GM18502 (cell line): ENCODE measurements around the gene FBXW8.

Source experiments
- ATAC-seq: cut with Tn5 transposase; IDR thresholded peaks from one replicate; pipeline ENCODE4 v1.9.1; 2021; ENCODE audit warnings: mild to moderate bottlenecking; ENCODE audit not compliant: unreplicated experiment, poor library complexity

The FBXW8 gene

DNA sequence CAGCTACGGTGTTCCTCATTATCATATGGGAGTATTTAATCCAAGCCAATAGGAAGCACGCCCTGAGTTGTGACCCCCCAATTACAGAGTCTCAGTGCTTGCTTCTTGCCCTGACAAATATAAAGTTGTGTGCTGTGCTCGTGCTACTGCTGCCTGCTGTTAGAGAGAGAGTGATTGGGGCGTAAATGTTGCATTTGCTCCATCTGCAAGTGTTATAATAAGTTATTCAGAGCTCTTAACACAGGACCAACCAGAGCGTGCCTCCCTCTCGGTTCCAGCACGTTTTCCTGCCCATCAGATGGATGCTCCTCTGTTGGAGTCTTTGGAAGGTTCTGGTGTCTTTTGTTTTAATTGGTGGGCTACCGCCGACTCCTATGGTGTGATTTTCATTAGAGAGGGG lies 107.1 kb downstream of the FBXW8 start:
- no peak for ATAC-seq

DNA sequence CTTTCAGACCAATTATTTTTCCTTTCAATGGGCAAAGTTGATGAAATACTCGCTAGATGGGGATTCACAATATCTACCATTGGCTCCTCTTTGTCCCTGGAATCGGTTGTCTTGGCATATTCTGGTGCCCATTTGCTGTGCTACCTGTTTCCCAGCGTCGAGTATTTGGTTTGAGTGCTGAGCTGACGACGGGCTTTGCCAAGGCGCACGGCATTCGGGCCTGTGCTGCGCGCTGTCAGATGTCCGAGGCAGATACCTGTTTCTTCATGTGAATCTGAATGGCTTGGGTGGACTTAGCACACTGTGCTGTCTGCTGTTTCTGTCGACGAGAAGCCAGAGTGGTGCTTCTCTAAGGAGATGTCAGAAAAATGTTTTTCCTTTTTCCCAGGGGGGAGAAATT lies 107.5 kb downstream of the FBXW8 start:
- no peak for ATAC-seq

DNA sequence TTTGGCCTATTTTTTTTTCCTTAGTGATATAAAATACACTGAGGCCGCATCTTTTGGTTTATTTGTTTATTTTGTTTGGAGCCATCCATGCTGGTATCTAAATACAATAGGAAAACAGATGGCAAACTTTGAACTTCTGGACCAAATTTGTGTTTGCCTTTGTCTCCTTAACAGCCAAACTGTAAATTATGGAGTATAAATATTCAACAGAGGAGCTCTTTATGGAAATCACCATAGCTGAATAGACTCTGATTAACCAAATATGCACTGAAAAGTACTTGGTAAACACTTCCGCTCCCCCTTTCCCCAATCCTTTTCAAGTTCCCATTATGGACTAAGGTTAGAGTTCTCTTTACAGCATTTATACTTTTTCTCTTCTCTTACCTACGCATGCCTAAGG lies 107.9 kb downstream of the FBXW8 start:
- no peak for ATAC-seq

DNA sequence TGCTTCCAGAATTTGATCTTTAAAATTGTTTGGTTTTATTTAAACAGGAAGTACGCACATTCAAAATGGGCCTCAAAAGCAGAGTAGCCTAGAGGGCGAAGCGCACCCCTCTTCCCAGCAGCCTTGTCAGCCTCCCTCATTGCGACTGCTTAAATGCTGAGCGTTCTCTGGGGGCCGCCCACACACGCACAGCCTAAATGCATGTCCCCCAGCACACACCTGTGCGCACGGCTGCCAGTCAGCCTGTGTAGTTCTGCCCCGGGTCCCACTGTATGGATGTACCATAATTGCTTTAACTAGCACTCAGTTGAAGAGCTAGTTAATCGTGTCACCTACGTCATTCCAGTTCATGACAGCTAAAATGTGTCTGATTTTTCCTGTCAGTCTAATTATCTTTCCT lies 109.1 kb downstream of the FBXW8 start:
- ATAC-seq = no peak

DNA sequence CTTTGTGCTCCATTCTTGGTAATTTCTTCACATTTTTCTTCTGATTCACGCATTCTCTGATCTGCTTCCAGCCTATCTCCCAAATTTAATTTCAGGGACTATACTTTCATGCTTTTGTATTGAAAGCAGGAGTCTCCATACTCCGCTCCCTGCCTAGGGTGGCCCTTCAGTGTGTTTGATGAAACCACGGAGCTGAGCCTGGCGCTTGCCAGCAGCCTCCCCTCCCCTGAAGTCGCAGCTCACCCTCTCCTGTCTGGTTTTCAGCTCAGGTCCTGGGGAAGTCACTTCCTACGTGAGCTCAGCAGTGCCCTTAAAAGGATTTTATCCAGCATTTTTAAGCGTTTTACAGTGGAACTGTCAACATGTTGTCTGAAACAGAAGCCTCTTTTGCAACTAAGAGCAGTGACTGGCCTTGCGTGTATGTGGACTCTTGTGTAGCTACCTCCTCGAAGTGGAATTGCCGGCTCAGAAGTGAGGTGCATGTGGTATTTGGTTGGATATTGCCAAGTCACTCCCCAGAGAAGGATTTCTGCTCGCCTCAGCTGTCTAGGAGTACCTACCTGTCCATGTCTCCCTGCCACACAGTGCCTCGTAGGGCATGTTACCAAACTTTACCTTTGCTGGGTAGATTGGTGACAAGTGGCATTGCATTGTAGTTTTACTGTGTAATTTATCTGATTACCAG lies 109.9 kb downstream of the FBXW8 start:
- ATAC-seq = no peak

DNA sequence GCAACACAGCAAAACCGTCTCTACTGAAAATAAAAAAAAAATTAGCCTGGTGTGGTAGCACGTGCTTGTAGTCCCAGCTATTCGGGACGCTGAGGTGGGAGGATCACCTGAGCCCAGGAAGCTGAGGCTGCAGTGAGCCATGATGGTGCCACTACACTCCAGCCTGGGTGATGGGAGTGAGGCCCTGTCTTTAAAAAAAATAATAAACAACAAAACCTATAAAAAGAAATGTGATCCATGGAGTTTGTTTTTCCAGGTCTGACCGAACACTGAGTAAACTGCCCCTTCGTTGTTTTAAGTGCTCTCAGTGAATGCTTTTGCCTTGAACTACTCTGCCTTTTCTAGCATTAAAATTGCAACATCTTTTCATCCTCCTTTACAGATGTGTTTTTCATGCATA lies 111.7 kb downstream of the FBXW8 start:
- ATAC-seq = no peak

DNA sequence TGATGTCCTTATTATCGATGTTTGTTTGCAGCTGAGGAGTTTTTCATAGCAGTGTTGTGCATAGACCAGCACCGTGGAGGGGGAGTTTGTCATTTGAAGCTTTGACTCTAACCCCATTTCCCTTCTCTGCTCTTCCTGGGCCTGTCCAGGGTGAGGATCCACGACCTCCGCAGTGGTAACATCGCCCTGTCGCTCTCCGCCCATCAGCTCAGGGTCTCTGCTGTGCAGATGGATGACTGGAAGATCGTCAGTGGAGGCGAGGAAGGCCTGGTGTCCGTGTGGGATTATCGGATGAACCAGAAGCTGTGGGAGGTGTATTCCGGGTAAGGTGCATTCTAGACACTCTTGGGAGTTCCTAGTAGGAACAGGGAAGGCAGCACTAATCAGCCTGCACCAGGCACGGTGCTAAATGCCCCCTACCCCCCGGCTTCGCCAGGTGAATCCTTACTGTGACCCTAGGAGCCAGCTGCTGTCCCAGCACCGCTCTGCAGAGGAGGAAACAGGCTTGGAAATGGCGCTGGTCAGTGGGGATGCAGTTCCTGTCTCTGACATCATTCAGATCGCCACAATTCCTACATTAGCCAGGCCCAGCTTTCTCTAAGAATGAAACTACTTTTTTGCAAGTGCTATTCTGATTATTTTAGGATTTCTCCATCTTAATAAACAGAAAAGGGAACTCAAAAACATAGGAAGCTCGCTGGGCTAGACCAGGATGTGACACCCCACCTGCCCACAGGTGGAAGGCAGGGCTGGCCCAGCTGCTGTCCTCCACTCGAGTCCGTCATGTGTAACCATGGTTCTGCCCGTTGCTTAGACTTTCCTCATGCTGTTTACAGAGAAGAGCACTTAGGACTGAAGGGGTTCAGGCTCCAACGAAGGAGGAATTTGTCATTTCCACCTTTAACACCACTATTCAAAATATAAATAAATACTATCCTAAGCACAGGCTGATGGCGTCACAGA lies 113.5 kb downstream of the FBXW8 start:
- no peak for ATAC-seq

DNA sequence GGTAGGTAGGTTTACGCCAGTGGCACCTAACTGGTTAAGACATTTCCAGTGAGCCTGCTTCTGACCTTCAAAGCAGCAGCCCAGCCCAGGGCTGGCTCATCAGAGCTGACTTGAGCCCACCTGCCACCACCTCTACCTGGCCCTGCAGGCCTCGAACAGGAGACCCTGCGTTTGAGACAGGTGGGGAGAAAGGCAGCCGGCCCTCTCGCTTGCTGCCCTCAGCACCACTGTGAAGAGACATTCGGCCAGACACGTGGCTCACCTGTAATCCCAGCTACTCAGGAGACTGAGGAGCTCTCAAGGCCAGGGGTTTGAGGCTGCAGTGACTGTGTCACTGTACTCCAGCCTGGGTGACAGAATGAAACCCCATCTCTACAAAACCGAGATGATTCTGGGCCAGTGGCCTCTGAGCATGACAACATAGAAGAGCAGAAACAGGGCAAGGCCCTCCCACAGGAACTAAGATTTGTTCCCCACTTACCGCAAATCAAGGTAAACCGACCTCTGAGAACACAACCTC lies 114.3 kb downstream of the FBXW8 start:
- no peak for ATAC-seq

DNA sequence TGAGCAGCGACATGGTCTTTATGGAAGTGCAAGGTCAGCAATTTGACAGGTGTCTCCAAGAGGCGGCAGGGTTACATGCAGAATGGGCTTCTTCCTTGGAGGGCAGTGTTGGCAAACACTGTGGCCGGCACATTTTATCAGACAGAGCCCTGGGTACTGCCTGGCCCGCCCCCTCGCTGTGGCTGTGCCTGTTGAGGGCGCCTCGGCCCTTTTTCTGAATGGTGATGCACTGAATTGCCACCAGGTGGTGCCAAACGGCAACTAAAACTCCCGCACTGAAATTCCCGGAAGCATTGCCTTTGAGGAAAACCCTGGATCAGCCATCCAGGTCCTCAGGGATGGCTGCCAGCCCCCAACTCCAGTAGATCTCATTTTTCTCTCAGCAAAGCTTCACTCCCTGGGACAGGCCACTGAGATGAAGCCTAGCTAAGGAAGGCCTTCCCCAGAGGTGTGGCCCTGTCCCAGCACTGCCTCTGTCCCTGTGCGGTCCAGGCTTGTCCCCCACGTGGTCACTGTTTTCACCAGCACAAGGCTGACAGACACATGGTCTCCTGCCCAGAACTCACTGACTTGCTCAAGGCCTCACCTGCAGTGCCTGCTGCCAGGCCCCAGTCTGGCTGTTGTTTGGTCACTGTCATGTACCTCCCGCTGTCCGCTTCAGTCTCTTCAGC lies 114.9 kb downstream of the FBXW8 start:
- ATAC-seq = no peak

DNA sequence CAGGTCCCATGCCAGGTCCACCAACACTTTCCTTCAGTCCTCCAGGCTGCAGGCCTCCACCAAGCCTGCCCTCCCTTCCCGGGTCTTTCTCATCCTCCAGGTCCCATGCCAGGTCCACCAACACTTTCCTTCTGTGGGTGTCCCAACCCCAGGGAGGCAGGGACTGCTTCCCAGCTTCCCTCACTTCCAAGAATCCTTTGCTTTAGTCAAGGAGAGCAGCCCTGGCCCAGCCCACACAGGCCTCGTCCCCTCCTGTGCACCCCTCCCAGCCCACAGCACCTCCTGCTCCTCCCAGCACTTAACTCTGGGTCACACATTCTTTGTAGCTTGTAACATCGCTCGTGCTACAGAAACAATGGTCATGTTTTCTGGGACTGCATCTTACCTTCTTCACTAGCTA lies 115.6 kb downstream of the FBXW8 start:
- no peak for ATAC-seq

DNA sequence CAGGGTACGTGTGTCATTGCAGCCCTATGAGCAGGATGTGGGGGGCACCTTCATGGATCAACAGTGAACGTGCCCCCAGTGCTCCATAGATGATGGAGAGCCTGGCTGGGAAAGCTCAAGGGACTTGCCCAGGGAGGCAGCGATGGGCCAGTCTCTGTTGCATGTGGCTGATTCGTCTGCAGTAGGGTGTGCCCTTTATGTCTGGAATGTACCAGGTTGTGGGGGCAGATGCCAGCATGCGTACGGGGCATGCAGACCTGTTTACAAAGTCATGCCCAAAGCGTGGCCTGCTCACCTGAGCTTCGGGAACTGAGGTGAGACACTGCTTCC lies 116.1 kb downstream of the FBXW8 start:
- no peak for ATAC-seq

DNA sequence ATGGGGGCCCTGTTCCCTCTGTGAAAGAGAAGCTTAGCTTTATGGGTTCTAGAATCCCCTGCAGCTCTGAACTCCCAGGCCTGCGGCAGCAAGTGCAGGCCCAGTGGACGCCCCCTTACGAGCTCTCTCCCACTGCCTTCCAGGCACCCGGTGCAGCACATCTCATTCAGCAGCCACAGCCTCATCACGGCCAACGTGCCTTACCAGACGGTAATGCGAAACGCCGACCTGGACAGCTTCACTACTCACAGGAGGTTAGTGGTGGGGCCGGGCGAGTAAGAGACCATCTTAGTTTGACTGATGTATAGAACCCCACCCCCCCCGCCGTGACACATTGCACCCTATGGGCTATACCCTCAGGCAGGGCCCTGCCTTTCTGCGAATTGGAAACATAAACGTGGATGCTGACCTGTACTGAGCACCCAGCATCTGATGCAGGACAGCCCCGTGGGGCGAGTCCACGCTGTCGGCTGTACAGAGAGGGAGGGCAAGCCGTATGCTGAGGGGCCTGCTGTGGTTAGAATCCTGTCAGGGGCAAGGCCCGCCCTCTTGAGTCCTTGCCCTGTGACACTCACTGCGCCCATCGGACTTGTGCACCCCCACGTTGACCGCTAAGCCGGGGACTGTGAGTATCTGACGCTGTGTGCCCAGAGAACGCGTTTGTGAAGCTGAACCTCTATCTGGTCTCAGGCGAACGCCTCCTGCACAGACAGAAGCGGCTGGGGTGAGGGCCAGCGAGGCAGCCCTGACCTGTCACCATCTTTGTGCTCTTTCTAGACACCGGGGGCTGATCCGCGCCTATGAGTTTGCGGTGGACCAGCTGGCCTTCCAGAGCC lies 116.7 kb downstream of the FBXW8 start:
- ATAC-seq = no peak

DNA sequence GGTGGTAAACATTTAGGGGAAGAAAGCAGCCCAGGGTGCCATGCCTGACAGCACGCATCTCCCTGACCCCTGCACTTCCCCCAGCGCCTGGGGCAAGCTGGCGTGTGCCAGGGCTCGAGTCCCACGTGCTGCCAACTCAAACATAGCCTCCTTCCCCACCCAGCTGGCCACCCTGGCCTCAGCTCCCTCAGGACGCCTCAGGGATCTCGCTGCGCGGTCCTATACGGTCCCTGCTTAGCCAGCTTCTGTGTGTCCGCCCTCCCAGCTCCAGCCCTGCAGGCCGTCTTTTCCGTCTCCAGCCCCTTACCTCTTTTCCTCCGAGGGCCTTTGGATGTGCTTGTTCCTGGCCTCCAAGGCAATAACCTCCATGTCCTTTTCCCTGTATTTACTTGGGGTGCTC lies 117.5 kb downstream of the FBXW8 start:
- no peak for ATAC-seq

DNA sequence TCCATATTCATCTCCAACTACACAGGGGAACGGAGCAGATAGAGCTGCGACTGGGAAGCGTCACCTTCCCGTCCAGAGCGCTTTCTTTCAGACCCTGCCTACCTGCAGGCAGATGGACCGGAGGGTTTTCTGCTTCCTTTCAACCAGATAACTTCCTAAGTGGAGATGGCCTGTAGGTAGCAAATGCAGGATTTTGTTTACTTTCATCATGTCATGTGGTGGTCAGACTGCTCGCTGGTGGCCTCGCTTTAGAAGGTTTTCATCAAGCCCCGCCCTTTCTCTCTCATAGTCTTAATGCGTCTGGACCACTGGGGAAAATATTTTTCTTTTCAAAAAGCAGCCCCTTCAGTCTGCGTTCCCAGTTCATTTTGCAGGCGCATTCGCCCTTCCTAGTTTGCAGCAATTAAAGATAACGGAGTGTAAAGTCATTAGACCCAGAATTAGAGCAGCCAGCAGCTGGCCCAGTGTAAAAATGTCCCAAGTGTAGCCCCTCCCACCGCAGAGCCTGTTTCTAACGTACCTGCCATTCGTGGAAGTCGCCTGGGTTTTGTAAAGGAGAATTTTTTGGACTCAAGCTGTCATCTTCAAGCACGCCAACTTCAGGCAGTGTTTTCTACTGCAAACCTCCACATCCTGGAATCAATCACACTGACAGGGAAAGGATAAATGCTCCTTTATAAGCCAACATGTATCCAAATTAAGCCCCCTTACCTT lies 119.6 kb downstream of the FBXW8 start:
- ATAC-seq = no peak

DNA sequence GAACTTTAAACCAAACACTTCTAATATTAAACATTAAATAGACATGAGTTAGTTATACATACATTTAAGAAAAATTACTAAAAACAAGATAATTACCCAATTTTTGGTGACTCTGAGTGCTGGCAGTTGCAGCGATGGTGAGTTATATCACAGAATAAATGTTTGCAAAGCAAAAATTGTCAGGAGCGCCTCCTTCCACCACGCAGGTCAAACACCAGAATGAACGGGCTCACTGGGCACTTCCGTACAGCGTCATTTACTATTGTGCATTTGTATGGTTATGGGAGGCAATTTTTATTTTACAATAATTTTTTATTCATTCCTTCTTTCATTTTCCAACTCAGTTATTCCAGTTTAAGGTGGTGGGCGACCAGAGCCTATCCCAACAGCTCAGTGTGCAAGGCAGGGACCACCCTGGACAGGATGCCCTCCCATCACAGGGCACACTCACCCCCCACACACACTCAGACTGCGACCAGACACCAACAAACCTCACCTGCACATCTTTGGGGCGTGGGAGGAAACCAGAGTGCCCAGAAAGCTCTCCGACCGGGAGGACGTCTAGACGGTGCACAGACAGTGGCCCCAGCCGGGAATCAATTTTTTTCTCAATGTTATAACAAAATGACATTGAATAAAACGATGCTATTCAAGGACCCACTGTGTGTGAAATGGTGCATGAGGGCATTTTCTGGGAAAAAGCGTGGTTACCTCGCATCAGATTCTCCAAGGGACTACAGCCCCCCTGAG lies 121.3 kb downstream of the FBXW8 start:
- ATAC-seq = no peak

DNA sequence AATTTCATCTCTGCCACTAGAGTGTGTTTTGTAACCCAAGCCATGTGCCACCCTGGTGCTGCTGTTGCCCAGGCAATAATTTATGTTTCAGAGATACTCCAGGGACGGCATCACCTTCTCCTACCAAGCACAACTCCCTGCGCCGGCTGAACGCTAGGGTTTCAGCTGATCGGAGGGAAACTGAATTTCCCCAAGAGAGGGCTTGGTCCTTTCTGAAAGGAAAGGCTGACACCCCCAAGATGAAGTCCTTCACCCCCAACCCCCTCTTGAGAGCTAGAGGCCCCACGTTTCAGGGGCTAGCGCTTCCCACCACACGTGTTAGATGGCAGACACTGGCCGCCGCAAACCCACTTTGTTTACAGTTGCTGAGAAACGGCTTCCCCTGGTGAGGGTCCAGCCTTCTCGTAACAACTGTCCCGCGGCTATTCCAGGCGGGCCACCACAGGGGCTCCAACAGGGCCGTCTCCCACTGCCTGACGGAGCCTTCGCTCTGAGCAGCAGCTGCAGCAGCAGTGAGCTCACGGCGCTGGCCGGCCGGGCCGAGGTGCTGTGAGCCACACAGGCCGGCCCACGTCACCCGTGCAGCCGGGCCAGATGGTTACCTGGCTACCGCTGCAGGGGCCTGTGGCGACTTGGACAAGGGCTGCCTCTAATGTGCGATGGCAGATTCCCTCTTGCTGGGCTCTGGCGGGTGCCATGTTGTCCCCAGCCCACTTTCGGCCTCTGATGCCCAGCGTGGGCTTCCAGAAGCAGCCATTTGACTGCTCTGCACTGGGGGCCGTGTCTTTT lies 122.0 kb downstream of the FBXW8 start:
- ATAC-seq = no peak

DNA sequence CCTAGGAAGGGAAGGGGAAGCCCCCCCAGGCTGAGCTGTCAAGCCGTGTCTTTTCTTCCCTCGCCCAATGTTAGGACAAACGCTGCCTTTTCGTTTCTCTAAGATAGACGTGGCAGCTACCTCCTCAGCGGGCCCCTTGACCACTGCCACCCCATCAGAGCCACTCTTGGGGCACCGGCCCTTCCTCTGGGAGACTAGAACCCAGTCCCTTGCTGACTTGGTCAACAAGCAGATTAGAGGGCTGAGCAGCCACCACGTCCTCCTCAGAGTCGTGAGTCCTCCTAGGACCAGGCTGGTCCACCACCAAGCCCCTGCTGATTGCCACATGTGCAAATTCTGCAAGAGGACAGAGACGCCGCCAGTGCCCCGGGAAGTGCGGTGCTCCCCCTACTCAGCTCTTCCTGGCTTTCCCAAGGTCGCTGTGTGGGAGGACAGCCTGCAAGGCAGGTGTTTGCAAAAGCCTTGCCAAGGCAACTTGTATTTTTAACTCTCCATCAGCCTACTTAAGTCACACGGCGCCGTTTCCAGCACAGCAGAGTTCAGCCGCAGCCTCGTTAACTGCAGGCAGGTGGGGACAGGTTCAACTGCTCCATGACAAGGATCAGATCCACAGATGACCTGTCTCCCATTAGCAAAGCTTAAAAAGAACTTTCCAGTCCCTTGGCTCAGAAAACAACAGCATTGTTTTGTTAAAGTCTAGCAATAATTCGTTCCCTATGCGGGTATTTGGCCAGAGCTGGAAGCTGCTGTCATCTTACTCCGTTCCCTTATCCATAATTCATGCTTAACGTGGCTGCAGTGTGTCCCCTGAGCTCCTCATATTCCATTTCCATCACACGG lies 122.9 kb downstream of the FBXW8 start:
- ATAC-seq = no peak
